ENCODE results near the gene RHBDL1.

GRCh38 chr16:643050-643368, 32.5 kb upstream of the RHBDL1 start:
- no peak for TF ChIP-seq CTCF (IDR thresholded peaks at IDR 0.05; ENCODE audit: poor library complexity)
- TF ChIP-seq EZH2 (IDR thresholded peaks at IDR 0.05; ENCODE audit: borderline replicate concordance) = no peak

Measured in hepatocyte (in vitro differentiated cells).